GM18870 (cell line): Measurements from ENCODE around the gene RAB10.
"Not testable (repeated sequence)": the region's sequence is repeated elsewhere in the genome, so short reads cannot be mapped to it uniquely, and the experiment has no call there.

ENCODE experiments used
- ATAC-seq: cut with Tn5 transposase; IDR thresholded peaks from one replicate; pipeline ENCODE4 v1.9.1; 2021; ENCODE audit warnings: moderate library complexity; ENCODE audit not compliant: unreplicated experiment

Gene RAB10

DNA sequence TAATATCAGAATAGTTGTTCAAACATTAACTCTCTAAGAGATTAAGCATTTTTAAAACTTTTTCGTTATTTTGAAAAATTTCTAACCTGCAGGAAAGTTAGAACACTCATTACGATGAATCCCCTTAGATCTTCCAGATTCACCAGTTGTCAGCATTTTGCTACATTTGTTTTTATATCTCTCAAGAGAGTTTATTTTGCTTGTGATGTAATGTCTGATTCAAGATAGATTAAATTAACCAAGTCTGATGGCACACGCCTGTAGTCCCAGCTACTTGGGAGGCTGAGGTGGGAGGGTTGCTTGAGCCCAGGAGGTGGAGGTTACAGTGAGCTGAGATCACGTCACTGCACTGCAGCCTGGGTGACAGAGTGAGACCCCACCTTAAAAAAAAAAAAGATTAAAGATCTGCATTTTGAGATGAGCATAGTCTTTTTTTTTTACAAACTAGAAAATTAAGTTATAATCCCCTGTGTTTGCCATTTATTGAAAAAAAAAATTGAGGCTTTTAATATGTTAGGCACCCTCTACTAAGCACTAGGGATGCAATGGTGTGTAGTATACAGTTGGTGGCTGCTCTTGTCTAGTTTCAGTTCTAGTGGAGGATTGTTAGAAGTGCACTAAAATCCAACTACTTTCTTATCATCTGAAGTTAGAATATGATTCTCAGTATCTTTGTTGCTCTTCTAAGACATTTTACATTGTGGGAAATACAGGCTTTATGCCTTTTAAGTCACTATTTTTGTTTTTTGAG is 20.9 kb downstream of the RAB10 start:
- no peak for ATAC-seq

- no peak for ATAC-seq
These were observed 24.5 kb downstream of the RAB10 start for GRCh38 chr2:26058390-26058789.

GRCh38 chr2:26059542-26059941 is 25.7 kb downstream of the RAB10 start:
- no peak for ATAC-seq

- no peak for ATAC-seq
These were observed 27.7 kb downstream of the RAB10 start for GRCh38 chr2:26061539-26061938.

DNA sequence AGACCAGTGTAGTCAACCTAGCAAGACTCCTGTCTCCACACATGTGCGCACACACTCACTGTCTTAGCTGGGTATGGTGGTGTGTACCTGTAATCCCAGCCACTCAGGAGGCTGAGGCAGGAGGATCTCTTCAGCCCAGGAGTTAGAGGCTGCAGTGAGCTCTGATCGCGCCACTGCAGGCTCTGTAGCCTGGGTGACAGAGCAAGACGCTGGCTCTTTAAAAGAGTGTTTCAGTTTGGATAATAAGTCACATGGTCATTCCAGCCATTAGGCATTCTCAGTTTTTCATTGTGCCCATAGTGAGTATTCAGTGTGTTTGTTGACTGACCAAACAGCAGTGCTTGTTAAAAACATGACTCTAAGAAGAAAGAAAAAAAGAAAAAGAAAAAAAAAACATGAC is 31.0 kb downstream of the RAB10 start:
- no peak for ATAC-seq

DNA sequence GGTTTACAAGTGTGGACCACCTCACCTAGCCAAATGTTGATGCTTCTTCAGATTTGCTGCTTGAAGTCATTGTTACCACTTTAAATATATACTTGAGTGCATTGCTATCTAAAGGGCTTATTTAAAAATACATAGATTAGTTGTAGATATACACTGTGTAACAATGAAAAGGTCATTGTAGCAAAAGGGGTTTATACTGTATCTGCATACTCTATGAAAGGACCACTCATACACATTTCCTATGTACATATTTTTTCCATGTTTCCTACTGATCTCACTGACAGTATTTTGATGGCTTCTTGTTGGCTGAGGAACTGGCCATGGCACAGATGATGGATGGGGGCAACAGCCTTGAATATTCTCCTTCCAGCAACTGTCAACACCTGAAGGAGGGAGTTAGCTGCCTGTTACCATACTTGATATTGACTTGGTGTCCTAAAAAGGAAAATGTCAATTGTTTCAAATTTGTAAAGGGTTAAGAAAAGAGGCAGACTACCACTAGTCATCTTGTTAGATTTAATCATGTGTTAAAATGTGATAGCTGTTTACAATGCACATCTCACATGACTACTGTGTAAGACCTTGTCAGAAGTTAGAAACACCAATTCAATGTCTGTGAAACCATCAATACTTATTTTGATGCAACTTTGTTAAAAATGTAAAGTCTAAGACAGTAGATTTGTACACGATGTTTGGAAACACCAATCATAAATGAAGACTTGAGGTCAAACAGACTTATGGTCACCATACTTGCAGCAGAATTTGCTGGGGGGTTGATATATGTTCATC is 33.5 kb downstream of the RAB10 start:
- no peak for ATAC-seq

DNA sequence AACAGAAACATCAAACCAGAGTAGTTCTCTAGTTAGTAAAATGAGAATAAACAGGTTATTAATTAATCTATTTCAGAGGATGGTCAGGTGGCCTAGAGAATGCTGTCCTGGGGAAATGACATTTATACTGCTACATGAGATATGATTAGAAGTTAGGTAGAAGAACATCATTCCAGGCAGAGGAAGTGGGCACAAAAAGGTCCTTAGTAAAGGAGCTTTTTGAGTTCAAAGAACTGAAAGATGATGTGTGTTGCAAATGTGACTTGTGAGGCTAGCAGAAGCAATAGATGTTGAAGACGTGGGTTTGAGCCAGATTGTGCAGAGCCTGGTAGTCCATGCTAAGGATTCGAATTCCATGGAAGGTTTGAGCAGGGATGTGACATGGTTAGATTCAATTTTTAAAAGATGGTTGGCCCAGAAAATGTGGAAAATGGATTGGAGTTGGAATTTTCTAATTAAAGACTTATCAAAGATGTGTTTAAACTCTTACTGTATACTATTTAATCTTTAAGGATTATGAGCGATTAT is 34.2 kb downstream of the RAB10 start:
- no peak for ATAC-seq

DNA sequence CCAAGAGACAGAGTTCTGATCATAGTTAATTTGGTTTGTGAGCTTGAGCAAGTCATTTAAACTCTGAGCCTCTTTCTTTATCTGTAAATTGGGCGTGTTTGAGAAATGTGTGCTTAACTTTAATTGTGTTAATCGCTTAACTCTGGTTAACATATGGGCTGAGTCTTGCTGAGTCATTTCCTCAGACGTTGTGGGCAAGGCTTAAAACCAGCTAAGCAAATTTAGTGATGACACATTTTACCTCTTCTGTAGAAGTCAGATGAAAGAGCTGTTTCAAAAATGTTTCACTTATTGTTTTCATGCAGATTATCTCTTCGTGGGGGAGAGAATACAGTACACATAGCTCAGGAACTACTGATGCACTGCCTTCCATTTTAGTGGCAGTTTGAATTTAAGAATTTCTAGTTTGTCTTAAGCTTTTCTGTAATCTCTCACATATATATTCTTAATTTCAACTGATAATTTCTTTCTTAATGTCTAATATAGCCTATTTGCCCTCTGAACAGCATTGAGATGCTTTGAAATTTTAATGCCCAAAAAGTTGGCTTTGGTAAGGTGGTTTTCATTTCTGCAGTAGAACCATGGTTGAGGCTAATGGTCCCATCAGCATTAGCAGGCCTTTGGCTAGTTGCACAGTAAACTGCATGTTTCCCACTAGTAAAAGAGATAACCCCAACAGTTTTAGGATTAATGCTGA is 34.9 kb downstream of the RAB10 start:
- ATAC-seq: peak; percentile 77

GRCh38 chr2:26070730-26071129 is 36.8 kb downstream of the RAB10 start:
- no peak for ATAC-seq

DNA sequence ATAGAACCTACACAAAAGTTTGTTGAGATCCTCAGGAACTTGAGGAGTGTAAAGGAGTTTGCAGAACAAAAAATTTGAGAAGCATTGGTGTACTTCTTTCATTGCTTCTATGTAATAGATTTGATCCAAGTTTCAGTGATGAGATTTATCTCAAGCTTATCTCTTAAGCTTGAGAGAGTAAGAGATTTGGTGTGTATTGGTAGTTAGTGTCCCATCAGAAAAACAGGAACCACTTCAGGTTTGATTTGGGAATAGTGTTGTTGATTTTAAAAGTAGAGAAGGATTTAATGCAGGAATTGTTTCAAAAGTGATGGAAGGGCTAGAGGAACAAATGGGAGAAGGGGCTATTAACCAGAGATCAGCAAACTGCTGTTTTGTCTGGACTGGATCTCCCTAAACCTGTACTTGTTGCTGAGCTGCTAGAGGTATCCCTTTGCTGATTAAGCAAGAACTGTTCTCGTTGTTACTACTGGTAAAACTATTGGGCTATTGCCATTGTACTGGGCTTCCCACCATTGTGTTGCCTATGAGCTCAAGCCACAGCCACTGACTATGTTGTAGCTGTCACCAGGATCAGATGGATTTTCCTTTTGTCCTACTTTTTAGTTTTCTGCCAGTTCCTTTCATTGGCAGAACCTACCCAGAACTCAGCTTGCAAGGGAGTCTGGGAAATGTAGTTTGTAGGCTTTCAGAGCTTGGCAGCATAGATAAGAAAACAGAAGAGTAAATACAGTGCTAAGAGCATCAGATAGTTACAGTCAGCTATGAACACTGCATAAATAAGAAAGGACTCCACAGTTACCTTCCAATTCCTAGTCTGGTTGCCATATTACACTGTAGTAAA is 39.3 kb downstream of the RAB10 start:
- no peak for ATAC-seq

GRCh38 chr2:26073830-26074229 is 39.9 kb downstream of the RAB10 start:
- no peak for ATAC-seq

DNA sequence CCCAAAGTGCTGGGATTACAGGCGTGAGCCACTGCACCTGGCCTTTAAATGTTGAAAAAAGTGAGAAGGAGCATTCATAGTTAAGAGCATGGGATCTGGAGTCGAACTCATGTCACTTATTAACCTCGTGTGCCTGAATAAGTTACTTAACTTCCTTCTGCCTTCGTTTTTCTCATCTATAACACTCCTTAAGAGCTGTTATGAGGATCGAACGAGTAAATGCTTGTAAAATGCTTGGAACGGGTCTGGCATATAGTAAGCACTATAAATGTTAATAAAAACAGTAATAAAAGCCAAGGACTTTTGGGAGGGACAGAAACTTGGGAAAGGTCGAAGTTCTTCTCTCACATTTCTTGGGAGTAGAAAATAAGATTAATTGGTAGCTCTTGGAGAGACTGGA is 40.8 kb downstream of the RAB10 start:
- no peak for ATAC-seq

- ATAC-seq: no peak
These were observed 41.3 kb downstream of the RAB10 start for GRCh38 chr2:26075173-26075572.

- no peak for ATAC-seq
These were observed 42.2 kb downstream of the RAB10 start for GRCh38 chr2:26076001-26076587.

DNA sequence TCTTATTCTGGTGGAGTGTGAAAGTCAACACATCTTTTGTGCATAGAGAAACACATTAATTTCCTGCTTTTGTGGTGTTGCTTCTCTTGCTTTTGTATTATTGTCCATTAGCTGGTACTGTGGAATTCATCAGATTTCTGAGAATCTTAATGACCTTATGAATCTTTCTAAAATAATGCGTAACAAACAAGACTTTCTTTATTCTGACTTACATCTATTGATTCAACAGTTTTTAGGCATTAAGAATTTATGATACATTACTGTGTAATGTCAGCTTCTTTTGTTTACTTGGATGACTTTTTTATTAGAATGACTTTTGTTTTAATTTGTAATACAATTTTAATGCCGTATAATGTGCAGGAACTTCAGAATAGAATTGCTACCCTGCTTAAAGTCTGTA is 43.4 kb downstream of the RAB10 start:
- no peak for ATAC-seq

- no peak for ATAC-seq
These were observed 45.1 kb downstream of the RAB10 start for GRCh38 chr2:26078939-26079338.

DNA sequence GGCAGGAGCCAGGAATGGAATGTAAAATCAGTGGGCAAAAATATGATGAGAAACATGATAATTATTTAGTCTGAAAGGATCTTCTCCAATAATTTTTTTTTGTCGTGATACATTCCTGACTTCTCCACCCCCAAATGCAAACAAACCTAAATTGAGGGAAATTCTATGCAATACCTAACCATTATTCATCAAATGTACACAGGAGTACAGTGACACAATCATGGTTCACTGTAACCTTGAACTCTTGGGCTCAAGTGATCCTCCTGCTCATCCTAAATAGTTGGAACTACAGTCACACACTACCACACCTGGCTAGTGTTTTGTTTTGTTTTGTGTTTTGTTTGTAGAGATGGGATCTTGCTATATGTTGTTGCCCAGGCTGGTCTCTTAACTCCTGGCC is 46.5 kb downstream of the RAB10 start:
- no peak for ATAC-seq

DNA sequence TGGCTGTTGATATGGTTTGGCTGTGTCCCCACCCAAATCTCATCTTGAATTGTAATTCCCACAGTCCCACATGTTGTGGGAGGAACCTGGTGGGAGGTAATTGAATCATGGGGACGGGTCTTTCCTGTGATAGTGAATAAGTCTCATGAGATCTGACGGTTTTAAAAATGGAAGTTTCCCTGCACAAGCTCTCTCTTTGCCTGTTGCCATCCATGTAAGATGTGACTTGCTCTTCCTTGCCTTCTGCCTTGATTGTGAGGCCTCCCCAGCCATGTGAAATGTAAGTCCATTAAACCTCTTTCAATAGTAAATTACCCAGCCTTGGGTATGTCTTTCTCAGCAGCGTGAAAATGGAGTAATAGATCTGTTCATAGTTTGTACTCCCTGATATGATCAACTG is 47.0 kb downstream of the RAB10 start:
- not testable (repeated sequence) for ATAC-seq

DNA sequence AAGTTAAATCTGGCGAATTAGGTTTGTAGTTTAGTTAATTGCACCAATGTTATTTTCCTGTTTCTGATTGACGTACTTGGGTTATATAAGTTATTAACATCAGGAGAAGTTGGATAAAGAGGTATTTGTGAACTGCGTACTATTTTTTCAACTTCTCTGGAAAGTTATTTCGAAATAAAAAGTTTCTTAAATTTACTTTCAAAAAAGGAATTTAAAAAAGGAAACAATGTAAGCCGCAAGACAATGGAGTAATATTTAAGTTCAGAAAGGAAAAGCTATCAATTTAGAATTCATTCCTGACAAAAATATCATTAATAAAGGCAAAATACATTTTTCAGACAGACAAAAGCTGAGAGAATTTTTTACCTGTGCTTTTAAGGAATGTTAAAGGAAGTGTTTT is 47.7 kb downstream of the RAB10 start:
- no peak for ATAC-seq

- no peak for ATAC-seq
These were observed 52.3 kb downstream of the RAB10 start for GRCh38 chr2:26086155-26086637.
